Measurements from ENCODE around the gene TMEM81.

The TMEM81 gene

DNA sequence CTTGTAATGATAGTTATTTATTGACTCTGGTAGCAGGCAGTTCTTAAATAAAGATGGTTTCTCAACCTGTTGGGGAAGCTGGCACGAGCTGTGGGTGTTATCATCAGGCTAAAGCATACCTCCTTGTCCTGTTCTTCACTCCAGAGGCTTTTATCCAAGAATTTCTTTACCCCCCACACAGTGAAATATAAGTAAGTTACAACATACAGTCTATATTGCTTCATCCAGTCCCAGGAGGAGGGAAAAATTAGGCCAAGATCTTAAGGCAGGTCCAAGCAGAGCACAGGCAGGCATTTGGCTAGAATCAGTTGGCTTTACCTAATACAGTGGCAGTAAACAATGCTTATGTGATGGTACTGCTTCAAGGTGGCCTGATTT, 6.3 kb downstream of the TMEM81 start:
- H3K4me1 ChIP-seq (ENCODE audit: insufficient read depth, poor library complexity, severe bottlenecking) = no peaks in the 10 kb centered on the region
- DNase-seq (ENCODE audit: low spot score) (no peak), ATAC-seq (ENCODE audit: low read depth) (no peak)
- no peak overlapping the region for H3K4me3 ChIP-seq (ENCODE audit: severe bottlenecking)
- no peak overlapping the region for H3K27ac ChIP-seq (ENCODE audit: poor library complexity, severe bottlenecking)
- H3K9me3 ChIP-seq (ENCODE audit: severe bottlenecking) = no peaks in the 10 kb centered on the region
- no peaks in the 10 kb centered on the region for H3K36me3 ChIP-seq (ENCODE audit: low read depth)
- H3K27me3 ChIP-seq (ENCODE audit: insufficient read depth, poor library complexity, severe bottlenecking) = no peaks in the 10 kb centered on the region
- TF ChIP-seq, protein P1, sequence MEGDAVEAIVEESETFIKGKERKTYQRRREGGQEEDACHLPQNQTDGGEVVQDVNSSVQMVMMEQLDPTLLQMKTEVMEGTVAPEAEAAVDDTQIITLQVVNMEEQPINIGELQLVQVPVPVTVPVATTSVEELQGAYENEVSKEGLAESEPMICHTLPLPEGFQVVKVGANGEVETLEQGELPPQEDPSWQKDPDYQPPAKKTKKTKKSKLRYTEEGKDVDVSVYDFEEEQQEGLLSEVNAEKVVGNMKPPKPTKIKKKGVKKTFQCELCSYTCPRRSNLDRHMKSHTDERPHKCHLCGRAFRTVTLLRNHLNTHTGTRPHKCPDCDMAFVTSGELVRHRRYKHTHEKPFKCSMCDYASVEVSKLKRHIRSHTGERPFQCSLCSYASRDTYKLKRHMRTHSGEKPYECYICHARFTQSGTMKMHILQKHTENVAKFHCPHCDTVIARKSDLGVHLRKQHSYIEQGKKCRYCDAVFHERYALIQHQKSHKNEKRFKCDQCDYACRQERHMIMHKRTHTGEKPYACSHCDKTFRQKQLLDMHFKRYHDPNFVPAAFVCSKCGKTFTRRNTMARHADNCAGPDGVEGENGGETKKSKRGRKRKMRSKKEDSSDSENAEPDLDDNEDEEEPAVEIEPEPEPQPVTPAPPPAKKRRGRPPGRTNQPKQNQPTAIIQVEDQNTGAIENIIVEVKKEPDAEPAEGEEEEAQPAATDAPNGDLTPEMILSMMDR (IDR thresholded peaks at IDR 0.05; ENCODE audit: poor library complexity, severe bottlenecking) = no peak

DNA sequence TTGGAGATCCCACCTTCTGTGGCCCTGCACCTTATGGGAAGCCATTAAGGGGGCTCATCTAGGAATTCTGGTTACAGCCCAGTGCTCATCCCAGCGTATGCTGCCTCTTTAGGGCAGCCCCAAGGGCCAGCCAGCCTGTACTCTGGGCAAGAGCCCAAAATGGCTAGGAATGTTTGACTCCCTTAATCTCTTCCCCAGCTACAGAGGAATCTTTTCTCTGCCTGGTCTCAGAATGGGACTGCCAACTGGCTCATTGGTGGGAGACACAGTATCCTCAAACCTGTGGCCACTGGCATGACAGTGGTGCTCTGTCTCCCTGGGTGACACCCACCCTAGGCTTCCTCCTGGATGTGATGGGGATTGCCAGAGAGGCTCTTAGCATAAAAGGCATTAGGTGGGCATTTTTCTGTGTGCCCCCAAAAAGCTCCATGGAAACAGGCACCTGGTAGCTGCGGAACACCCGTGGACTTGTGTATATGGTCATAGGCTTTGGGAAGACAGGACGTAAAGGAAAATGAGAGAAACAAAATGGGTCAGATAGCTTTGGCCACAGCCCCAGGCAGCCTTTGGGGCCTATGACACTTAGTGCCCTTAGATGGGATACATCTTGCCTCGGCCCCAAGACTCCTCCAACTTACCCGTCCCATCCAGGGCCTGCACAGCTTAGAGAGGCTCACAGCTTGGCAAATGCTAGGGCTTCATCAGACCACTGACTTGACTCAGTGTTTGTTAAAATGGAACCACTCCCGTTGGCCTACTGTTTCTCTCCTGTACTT, 6.9 kb downstream of the TMEM81 start:
- ATAC-seq (ENCODE audit: low read depth) = no peak
- H3K4me3 ChIP-seq (ENCODE audit: severe bottlenecking) = no peak overlapping the region
- H3K9me3 ChIP-seq (ENCODE audit: severe bottlenecking) = no peaks in the 10 kb centered on the region
- TF ChIP-seq, protein P1 (IDR thresholded peaks at IDR 0.05; ENCODE audit: poor library complexity, severe bottlenecking) = no peak
- H3K27ac ChIP-seq (ENCODE audit: poor library complexity, severe bottlenecking) = no peak overlapping the region
- H3K36me3 ChIP-seq (ENCODE audit: low read depth) = no peaks in the 10 kb centered on the region
- no peak for DNase-seq (ENCODE audit: low spot score)
- no peaks in the 10 kb centered on the region for H3K27me3 ChIP-seq (ENCODE audit: insufficient read depth, poor library complexity, severe bottlenecking)
- no peaks in the 10 kb centered on the region for H3K4me1 ChIP-seq (ENCODE audit: insufficient read depth, poor library complexity, severe bottlenecking)

DNA sequence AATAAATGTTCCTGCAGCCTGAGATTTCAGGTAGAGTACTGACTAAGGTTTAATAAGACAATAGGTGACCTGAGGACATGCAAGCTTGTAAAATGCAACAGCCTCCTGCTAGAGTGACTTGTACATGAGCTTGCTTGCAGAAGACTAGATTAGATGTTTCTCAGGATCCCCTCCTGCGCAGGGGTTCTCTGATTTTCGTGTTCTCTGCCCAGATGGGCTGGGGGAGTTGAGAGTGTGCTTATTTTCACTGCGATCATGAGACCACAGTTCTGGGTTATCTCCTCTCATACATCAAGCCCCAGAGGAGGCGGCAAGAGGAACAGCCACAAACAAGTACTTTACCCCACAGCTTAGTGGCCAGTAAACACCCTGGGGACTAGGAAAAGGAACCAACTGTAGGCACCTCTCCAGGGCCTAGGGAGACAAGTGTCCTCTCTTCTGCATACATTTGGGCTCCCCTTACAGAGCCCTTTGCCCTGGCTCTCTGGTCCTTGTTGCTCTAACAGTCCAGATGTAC, 8.0 kb downstream of the TMEM81 start:
- DNase-seq (ENCODE audit: low spot score) (no peak), ATAC-seq (ENCODE audit: low read depth) (no peak)
- H3K4me1 ChIP-seq (ENCODE audit: insufficient read depth, poor library complexity, severe bottlenecking) = no peaks in the 10 kb centered on the region
- no peaks in the 10 kb centered on the region for H3K36me3 ChIP-seq (ENCODE audit: low read depth)
- H3K27me3 ChIP-seq (ENCODE audit: insufficient read depth, poor library complexity, severe bottlenecking) = no peaks in the 10 kb centered on the region
- H3K27ac ChIP-seq (ENCODE audit: poor library complexity, severe bottlenecking) = no peak overlapping the region
- TF ChIP-seq, protein P1 (IDR thresholded peaks at IDR 0.05; ENCODE audit: poor library complexity, severe bottlenecking) = no peak
- no peak overlapping the region for H3K4me3 ChIP-seq (ENCODE audit: severe bottlenecking)
- H3K9me3 ChIP-seq (ENCODE audit: severe bottlenecking) = no peaks in the 10 kb centered on the region

DNA sequence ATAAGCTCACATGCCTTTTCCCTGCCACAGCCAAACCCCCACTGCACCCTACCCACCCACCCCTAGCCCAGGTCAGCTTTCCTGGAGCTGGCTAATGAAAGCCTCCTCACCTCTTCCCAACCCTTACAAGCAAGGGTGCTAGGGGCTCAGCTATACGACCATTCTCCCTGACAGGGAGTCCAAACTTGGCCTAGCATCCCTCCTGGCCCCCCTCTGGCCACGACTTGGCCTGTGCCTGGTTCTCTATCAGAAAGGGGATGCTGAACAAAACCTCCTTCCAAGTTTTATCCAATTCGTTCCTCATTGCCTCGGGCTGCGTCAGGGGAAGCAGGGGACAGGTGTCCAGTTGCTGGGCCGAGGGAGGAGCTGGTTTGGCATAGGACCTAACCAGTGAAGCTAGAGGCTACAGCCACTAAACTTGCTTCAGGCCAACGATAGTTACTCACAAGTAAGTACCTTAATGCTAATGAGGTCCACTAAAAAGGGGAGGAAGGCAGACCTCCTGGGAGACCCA, 8.6 kb downstream of the TMEM81 start:
- TF ChIP-seq, protein P1 (IDR thresholded peaks at IDR 0.05; ENCODE audit: poor library complexity, severe bottlenecking) = no peak
- Histone ChIP-seq H3K36me3 (ENCODE audit: low read depth) (no peaks in the 10 kb centered on the region), H3K27ac (ENCODE audit: poor library complexity, severe bottlenecking) (no peak overlapping the region), H3K27me3 (ENCODE audit: insufficient read depth, poor library complexity, severe bottlenecking) (no peaks in the 10 kb centered on the region), H3K4me3 (ENCODE audit: severe bottlenecking) (no peak overlapping the region), H3K4me1 (ENCODE audit: insufficient read depth, poor library complexity, severe bottlenecking) (no peaks in the 10 kb centered on the region), H3K9me3 (ENCODE audit: severe bottlenecking) (no peaks in the 10 kb centered on the region)
- DNase-seq (ENCODE audit: low spot score) = no peak
- ATAC-seq (ENCODE audit: low read depth) = no peak

DNA sequence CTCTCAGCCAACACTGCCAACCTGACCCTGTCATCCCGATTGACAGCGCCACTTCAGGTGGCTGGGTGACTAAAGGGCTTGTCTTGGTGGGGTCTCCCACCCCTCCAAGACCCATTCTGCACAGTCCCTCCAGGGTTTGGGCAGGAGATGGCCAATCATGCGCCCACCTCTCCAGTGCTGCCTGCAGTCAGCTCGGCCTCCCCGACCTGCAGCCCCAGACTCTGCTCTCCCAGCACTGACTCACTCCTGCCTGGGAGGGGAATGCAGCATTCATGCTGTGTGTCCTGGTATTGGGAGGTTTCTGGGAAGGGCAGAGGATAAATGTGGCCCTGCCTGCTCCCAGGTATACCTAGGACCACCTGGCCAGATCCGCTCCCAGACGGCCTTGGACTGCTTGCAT, 9.7 kb downstream of the TMEM81 start:
- TF ChIP-seq, protein P1 (IDR thresholded peaks at IDR 0.05; ENCODE audit: poor library complexity, severe bottlenecking) = no peak
- DNase-seq (ENCODE audit: low spot score) = no peak
- Histone ChIP-seq H3K4me1 (ENCODE audit: insufficient read depth, poor library complexity, severe bottlenecking) (no peaks in the 10 kb centered on the region), H3K36me3 (ENCODE audit: low read depth) (no peaks in the 10 kb centered on the region), H3K4me3 (ENCODE audit: severe bottlenecking) (no peak overlapping the region), H3K27me3 (ENCODE audit: insufficient read depth, poor library complexity, severe bottlenecking) (no peaks in the 10 kb centered on the region), H3K27ac (ENCODE audit: poor library complexity, severe bottlenecking) (no peak overlapping the region), H3K9me3 (ENCODE audit: severe bottlenecking) (no peaks in the 10 kb centered on the region)
- no peak for ATAC-seq (ENCODE audit: low read depth)

Data from RWPE2 (cell line).